H1 (cell line): ENCODE data around the gene MUC13. TPM values are rescaled to one million over a fixed set of nuclear protein-coding genes. Genes with fewer than 3 reads are reported as not detected.

Source experiments
- CTCF ChIA-PET: fragments of 300-600 bp; sonication (Branson Sonifier 250); formaldehyde crosslinking; loops from one replicate; lab custom pipeline; 2021; ENCODE audit not compliant: partially characterized antibody; lab: Charles Lee
- POLR2A ChIA-PET: fragments of 300-600 bp; sonication (Branson Sonifier 250); formaldehyde crosslinking; loops from one replicate; lab custom pipeline; 2021; ENCODE audit warnings: inconsistent platforms; ENCODE audit not compliant: partially characterized antibody; lab: Charles Lee
- DNase-seq, 2 experiments: peaks; one replicate each; pipeline versions ENCODE4 v3.0.0 to v3.0.0-alpha.2; 2010 to 2022; ENCODE audit warnings: low spot score in 2 of 2, low read depth in 1 of 2, mixed read lengths in 1 of 2
- FAIRE-seq: peaks from 2 replicates; lab custom pipeline; 2011; peaks lifted over from hg19 to GRCh38; lab: Jason Lieb, UNC
- H2AFZ ChIP-seq: 2 replicates; pipeline ENCODE4 v1.8.1; 2012; ENCODE audit warnings: low read length, inconsistent platforms
- H2AK5ac ChIP-seq: 2 replicates; pipeline ENCODE4 v1.6.1; 2013; ENCODE audit warnings: low read depth, low read length
- H2BK120ac ChIP-seq: replicated peaks from 2 replicates; pipeline ENCODE3; 2013; ENCODE audit warnings: low read depth, low read length, inconsistent platforms
- H2BK12ac ChIP-seq: 2 replicates; pipeline ENCODE4 v1.6.1; 2013; ENCODE audit warnings: low read depth, low read length
- H2BK15ac ChIP-seq: 2 replicates; pipeline ENCODE4 v1.6.1; 2013; ENCODE audit warnings: low read length
- H2BK20ac ChIP-seq: 2 replicates; pipeline ENCODE4 v1.6.1; 2013; ENCODE audit warnings: low read length
- H2BK5ac ChIP-seq: 2 replicates; pipeline ENCODE4 v1.6.1; 2013; ENCODE audit warnings: low read depth, low read length
- H3K14ac ChIP-seq: 2 replicates; pipeline ENCODE4 v1.6.1; 2013; ENCODE audit warnings: inconsistent platforms; ENCODE audit not compliant: insufficient read length
- H3K18ac ChIP-seq: 2 replicates; pipeline ENCODE4 v1.6.1; 2013; ENCODE audit warnings: low read length; ENCODE audit errors: extremely low read depth
- H3K23ac ChIP-seq: 2 replicates; pipeline ENCODE4 v1.6.1; 2013; ENCODE audit warnings: inconsistent platforms; ENCODE audit not compliant: insufficient read length
- H3K23me2 ChIP-seq: 2 replicates; pipeline ENCODE4 v1.6.1; 2013; ENCODE audit warnings: low read depth, low read length
- H3K27ac ChIP-seq: 2 replicates; pipeline ENCODE4 v1.6.1; 2011; ENCODE audit warnings: low read depth, low read length, inconsistent platforms
- H3K27me3 ChIP-seq, 4 experiments: replicated peaks in 1 of 4; 1 replicate in 1 of 4; 2 replicates in 3 of 4; pipeline versions ENCODE4 v1.6.1 to v1.8.1; 2011 to 2013; ENCODE audit warnings: low read length in 3 of 4, mild to moderate bottlenecking in 3 of 4, inconsistent platforms in 2 of 4, mixed read lengths in 2 of 4, moderate library complexity in 1 of 4; ENCODE audit not compliant: control insufficient read depth in 3 of 4, insufficient read depth in 3 of 4; ENCODE audit errors: extremely low read depth in 1 of 4
- H3K36me3 ChIP-seq, 4 experiments: 2 replicates each; pipeline versions ENCODE4 v1.6.1 to v1.8.1; 2011 to 2013; ENCODE audit warnings: mild to moderate bottlenecking in 4 of 4, low read length in 3 of 4, moderate library complexity in 2 of 4, control low read depth in 1 of 4, inconsistent platforms in 1 of 4; ENCODE audit not compliant: insufficient read depth in 4 of 4, control insufficient read depth in 2 of 4
- H3K4ac ChIP-seq: replicated peaks from 2 replicates; pipeline ENCODE3; 2013; ENCODE audit warnings: low read length, low read depth, mixed read lengths, inconsistent platforms; ENCODE audit not compliant: insufficient read length
- H3K4me1 ChIP-seq, 4 experiments: replicated peaks in 1 of 4; 1 replicate in 1 of 4; 2 replicates in 3 of 4; pipeline versions ENCODE4 v1.6.1 to v1.8.1; 2011 to 2013; ENCODE audit warnings: low read length in 3 of 4, inconsistent platforms in 2 of 4, mixed read lengths in 1 of 4; ENCODE audit not compliant: insufficient read depth in 4 of 4, control insufficient read depth in 3 of 4
- H3K4me2 ChIP-seq, 2 experiments: 2 replicates each; pipeline versions ENCODE4 v1.6.1 to v1.8.1; 2011 to 2013; ENCODE audit warnings: low read depth in 2 of 2, low read length in 2 of 2, control low read depth in 1 of 2, inconsistent platforms in 1 of 2, mild to moderate bottlenecking in 1 of 2; ENCODE audit not compliant: insufficient read depth in 1 of 2
- H3K4me3 ChIP-seq, 4 experiments: fragments of 200-600, 300-600 bp in 1 of 4; sonication (generic), shearing (Covaris generic), sonication (Bioruptor Twin) in 1 of 4; 2 replicates each; pipeline versions ENCODE4 v1.5.1 to v1.8.1; 2011 to 2016; ENCODE audit warnings: low read length in 4 of 4, low read depth in 3 of 4, control low read depth in 2 of 4, inconsistent platforms in 2 of 4, mild to moderate bottlenecking in 2 of 4, mixed read lengths in 1 of 4, moderate library complexity in 1 of 4; ENCODE audit not compliant: insufficient read depth in 2 of 4; ENCODE audit errors: extremely low read depth in 1 of 4
- H3K56ac ChIP-seq: replicated peaks from 2 replicates; pipeline ENCODE3; 2013; ENCODE audit warnings: low read depth, mild to moderate bottlenecking, mixed read lengths, low read length, inconsistent platforms; ENCODE audit not compliant: insufficient read length
- H3K79me1 ChIP-seq: 2 replicates; pipeline ENCODE4 v1.6.1; 2013; ENCODE audit warnings: low read depth, low read length, control low read depth
- H3K79me2 ChIP-seq, 2 experiments: 2 replicates each; pipeline versions ENCODE4 v1.6.1 to v1.8.1; 2012 to 2013; ENCODE audit warnings: low read length in 2 of 2, mild to moderate bottlenecking in 2 of 2, inconsistent platforms in 1 of 2; ENCODE audit not compliant: insufficient read depth in 2 of 2, control insufficient read depth in 1 of 2
- H3K9ac ChIP-seq, 4 experiments: replicated peaks in 1 of 4; 1 replicate in 1 of 4; 2 replicates in 3 of 4; pipeline versions ENCODE4 v1.6.1 to v1.8.1; 2011 to 2013; ENCODE audit warnings: low read depth in 3 of 4, low read length in 3 of 4, control low read depth in 2 of 4, mild to moderate bottlenecking in 2 of 4, moderate library complexity in 2 of 4, inconsistent platforms in 1 of 4; ENCODE audit errors: extremely low read depth in 1 of 4
- H3K9me3 ChIP-seq, 2 experiments: 2 replicates each; pipeline versions ENCODE4 v1.6.1 to v1.8.1; 2012 to 2013; ENCODE audit warnings: mild to moderate bottlenecking in 2 of 2, moderate library complexity in 2 of 2, control low read depth in 1 of 2, inconsistent platforms in 1 of 2, low read depth in 1 of 2, low read length in 1 of 2, mixed read lengths in 1 of 2; ENCODE audit not compliant: insufficient read depth in 2 of 2
- H4K20me1 ChIP-seq, 2 experiments: replicated peaks in 1 of 2; 2 replicates each; pipeline versions ENCODE3 to v1.8.1; 2011 to 2013; ENCODE audit warnings: inconsistent platforms in 2 of 2, low read length in 2 of 2, mild to moderate bottlenecking in 1 of 2; ENCODE audit not compliant: insufficient read depth in 2 of 2, control insufficient read depth in 1 of 2
- H4K5ac ChIP-seq: 2 replicates; pipeline ENCODE4 v1.6.1; 2013; ENCODE audit warnings: low read length, low read depth, mixed read lengths, inconsistent platforms; ENCODE audit not compliant: insufficient read length
- H4K8ac ChIP-seq: 2 replicates; pipeline ENCODE4 v1.8.0; 2013; ENCODE audit warnings: mild to moderate bottlenecking, moderate library complexity, low read length, inconsistent platforms; ENCODE audit not compliant: insufficient read depth; ENCODE audit errors: extremely low read depth
- H4K91ac ChIP-seq: replicated peaks from 2 replicates; pipeline ENCODE3; 2013; ENCODE audit warnings: low read length, mixed read lengths, inconsistent platforms; ENCODE audit not compliant: insufficient read length
- CHD2 ChIP-seq: IDR thresholded peaks from 2 replicates; pipeline ENCODE4 v1.6.1; 2012; ENCODE audit warnings: low read length, improper control_type of control experiment
- TBP ChIP-seq: IDR thresholded peaks from 2 replicates; pipeline ENCODE4 v1.6.1; 2011; ENCODE audit warnings: low read depth, low read length, improper control_type of control experiment
- WGBS, 2 experiments: shearing (Covaris generic) in 1 of 2; methylation state at CpG; one replicate each; pipeline versions ENCODE4 v1.1.6 to v1.1.7; 2013 to 2015; ENCODE audit warnings: low lambda C conversion rate in 2 of 2, mixed read lengths in 2 of 2, inconsistent platforms in 1 of 2, low coverage in 1 of 2, missing lambda C conversion rate in 1 of 2; ENCODE audit not compliant: insufficient replicate concordance in 2 of 2, insufficient coverage in 1 of 2, insufficient read length in 1 of 2; ENCODE audit errors: extremely low coverage in 1 of 2, missing lambda C conversion rate in 1 of 2; 5-methylcytosine and 5-hydroxymethylcytosine counted together
- polyA plus RNA-seq, 7 experiments: library from polyadenylated mRNA; depleted of rRNA in 3 of 7; stranded (reverse) in 5 of 7; unstranded in 2 of 7; fragments of >200 nt in 5 of 7; fragments of 200-250 nt in 2 of 7; gene quantifications; 1 replicate in 5 of 7; 2 replicates in 1 of 7; 4 replicates in 1 of 7; pipeline versions ENCODE4 v1.2.1 to v1.2.3, GENCODE V29; 2011 to 2013; ENCODE audit warnings: missing spikeins in 2 of 7, mixed read lengths in 2 of 7
- total RNA-seq: library from RNA; stranded (reverse); fragmentation: NEBNext Ultra II Directional; extraction: Animal tissue kit (Norgen Biotek cat#: 25700); gene quantifications from 2 replicates; pipeline ENCODE4 v1.2.1, GENCODE V29; 2021

The MUC13 gene
- total and polyA plus RNA-seq, 2 of the 8 experiments (the other 6 are each of a cell fraction or from before 2014, with no cell fraction given), result not detected

DNA sequence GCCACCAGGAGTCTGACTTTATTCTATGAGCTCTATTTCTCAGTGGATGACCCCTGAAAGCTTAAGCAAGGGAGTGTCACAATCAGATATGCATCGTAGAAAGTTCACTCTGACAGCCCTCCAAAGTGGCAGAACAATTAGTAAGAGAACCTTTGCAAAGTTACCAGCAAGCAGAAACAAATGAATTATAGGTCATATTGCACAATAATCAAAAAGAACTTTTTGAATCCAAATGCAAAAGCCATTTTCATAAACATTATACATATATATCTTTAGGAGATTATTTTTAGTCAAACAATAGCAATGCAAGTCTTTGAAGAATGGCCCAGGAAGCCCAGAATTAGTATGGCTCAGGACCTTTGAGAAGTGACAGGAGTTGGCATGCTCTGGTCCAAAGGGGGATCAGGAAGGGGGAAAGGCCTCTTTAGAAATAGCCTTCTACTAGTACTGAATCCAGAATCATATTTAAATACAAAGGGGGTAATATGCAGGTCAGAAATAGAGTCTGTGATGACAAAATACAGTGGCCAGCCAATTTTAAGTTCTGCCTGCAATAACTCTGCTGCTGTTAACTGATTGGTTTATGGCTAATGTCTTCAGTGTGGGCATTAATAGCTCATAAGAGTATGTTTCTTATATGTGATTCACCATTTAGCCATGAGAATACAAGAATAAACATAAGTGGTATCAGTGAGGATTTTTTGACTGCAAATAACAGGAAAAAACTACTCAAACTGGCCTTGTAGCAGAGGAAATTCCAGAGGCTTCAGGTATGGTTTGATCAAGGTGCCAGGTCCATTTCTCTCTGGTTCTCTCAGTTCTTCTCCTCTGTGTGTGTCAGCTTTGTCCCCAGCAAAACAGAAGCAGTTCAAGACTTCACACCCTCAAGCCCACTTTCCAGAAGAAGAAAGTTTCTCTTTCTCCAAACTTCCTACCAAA is 30.4 kb downstream of the MUC13 start:
- H4K20me1 ChIP-seq, result no peaks in the 10 kb centered on the region
- no peaks in the 10 kb centered on the region for H3K79me2 ChIP-seq
- no peak overlapping the region for H3K56ac ChIP-seq
- H2BK5ac ChIP-seq, result no peak overlapping the region
- no peaks in the 10 kb centered on the region for H3K36me3 ChIP-seq
- H2AFZ ChIP-seq, result no peak overlapping the region
- no peak overlapping the region for H3K14ac ChIP-seq
- H3K27ac ChIP-seq, result no peak overlapping the region
- H3K23ac ChIP-seq, result no peak overlapping the region
- H4K5ac ChIP-seq, result no peak overlapping the region
- no peak overlapping the region for H4K8ac ChIP-seq
- CTCF ChIA-PET, result interaction anchor here (1.0 to 9.0 kb wide), 7 partner anchors 9 to 141 kb away, joined by 3 to 173 read pairs (median 7); no protein-coding TSS in a partner anchor
- H3K79me1 ChIP-seq, result no peaks in the 10 kb centered on the region
- no peak overlapping the region for H4K91ac ChIP-seq
- H3K4ac ChIP-seq, result no peak overlapping the region
- H2BK12ac ChIP-seq, result no peak overlapping the region
- H2BK20ac ChIP-seq, result no peak overlapping the region
- H3K18ac ChIP-seq, result no peak overlapping the region
- POLR2A ChIA-PET, result no interaction called here
- DNase-seq (no peak), FAIRE-seq (no peak)
- H2AK5ac ChIP-seq, result no peak overlapping the region
- H2BK15ac ChIP-seq, result no peak overlapping the region
- no peak overlapping the region for H2BK120ac ChIP-seq
- H3K4me2 ChIP-seq, result no peak overlapping the region
- H3K9ac ChIP-seq, result no peak overlapping the region
- H3K4me3 ChIP-seq, result no peak overlapping the region
- H3K27me3 ChIP-seq, result no peaks in the 10 kb centered on the region
- 91% methylated on average over 1 of the region's 1 CpG; no CpG with 5 or more reads in 1 of the 2 experiments for WGBS, 2 experiments
- no peaks in the 10 kb centered on the region for H3K23me2 ChIP-seq
- H3K4me1 ChIP-seq, result no peaks in the 10 kb centered on the region; a peak in 1 of 7 replicates
- H3K9me3 ChIP-seq, result no peaks in the 10 kb centered on the region
- TF ChIP-seq TBP, result no peak
- TF ChIP-seq CHD2, result no peak
- TF ChIP-seq, all 59 proteins: peak for 0
